C4-2B (cell line): ENCODE data around the gene RANBP3L.

Source experiments
- ZFX ChIP-seq: fragments of 450-650 bp; IDR thresholded peaks from 2 replicates; pipeline ENCODE4 v1.6.1; 2017
- TF ChIP-seq, protein P1 (sequence below): fragments of 450-650 bp; conservative IDR thresholded peaks from 2 replicates; pipeline ENCODE4 v1.5.1; 2017; ENCODE audit warnings: mild to moderate bottlenecking

DNA sequence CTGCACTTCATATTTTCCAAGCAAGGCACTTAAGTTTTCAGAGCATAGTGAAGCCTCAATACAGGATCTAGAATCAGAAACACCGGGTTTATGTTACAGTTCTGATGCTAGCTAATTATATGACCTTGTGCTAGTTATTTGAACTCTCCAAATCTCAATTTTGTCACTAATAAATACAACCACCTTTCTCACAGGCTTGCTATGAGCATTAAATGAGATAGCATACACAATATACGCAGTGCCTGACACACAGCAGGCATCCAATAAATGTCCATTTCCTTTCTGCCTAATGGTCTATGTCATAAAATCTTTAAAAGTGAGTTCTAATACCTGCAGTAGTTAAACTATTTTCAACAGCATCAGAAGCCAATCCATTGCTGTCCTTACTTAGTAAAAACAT lies 92.9 kb downstream of the RANBP3L start:
- TF ChIP-seq, protein P1, sequence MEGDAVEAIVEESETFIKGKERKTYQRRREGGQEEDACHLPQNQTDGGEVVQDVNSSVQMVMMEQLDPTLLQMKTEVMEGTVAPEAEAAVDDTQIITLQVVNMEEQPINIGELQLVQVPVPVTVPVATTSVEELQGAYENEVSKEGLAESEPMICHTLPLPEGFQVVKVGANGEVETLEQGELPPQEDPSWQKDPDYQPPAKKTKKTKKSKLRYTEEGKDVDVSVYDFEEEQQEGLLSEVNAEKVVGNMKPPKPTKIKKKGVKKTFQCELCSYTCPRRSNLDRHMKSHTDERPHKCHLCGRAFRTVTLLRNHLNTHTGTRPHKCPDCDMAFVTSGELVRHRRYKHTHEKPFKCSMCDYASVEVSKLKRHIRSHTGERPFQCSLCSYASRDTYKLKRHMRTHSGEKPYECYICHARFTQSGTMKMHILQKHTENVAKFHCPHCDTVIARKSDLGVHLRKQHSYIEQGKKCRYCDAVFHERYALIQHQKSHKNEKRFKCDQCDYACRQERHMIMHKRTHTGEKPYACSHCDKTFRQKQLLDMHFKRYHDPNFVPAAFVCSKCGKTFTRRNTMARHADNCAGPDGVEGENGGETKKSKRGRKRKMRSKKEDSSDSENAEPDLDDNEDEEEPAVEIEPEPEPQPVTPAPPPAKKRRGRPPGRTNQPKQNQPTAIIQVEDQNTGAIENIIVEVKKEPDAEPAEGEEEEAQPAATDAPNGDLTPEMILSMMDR = no peak
- TF ChIP-seq ZFX = no peak
